ENCODE measurements around the gene SLC1A2.

SLC1A2 gene

DNA sequence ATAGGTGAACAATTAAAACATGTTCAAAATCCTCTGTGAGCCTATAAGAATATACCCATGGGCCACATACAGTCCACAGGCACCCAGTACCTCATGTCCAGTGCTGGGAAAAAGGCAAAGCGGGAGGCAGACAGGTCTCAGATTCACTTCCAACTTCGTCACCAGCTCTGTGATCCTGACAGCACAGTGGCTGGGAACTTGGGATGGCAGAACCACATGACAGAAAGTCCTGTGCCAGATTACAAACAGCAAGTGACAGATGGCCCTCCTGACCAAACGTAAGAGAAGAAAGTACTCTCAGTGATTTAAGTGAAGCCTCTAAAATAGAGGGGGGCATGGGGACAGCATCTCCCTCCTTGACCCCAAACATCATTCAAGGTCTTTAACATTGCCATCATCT, 5.8 kb downstream of the SLC1A2 start:
- no peak for DNase-seq (ENCODE audit: low read depth)

GRCh38 chr11:35412285-35412684, 7.1 kb downstream of the SLC1A2 start:
- DNase-seq (ENCODE audit: low read depth) = no peak

DNA sequence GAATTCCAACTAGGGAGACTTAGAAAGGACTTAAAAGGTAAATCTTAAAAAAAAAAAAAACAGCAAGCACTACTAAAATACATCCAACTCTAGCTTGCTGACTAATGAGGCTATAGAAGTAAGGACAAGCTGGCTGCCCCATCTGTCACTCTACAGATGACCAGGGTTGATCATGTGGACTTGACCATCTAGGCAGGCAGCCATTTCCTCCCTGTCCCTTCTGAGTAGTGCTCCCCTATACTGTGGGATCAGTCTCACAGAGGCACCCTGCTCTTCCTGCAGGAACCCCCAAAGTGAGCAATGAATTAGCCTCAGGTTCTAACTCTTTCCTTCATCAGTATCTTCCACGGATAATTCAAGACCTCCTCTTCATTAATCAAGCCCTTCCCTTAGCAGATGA, 12.3 kb downstream of the SLC1A2 start:
- DNase-seq (ENCODE audit: low read depth) = no peak

DNA sequence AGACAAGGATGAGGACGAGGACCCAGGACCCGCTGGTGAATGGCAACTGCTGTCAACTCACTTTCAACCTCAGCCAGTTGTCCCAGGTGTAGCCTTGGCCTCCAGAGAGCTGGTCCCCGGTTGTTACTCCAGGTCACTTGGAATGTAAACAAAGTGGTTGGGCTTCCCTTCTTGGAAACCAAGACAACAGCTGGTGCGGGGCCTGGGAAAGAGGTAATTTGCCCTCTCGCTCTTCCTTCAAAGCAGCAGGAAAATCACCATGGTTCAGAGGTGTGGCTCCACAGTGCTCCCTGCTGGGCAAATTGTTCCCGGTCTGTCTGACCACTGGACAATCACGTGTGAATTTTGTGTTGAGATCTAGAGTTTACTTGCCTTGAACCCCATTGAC, 15.0 kb downstream of the SLC1A2 start:
- no peak for DNase-seq (ENCODE audit: low read depth)

- no peak for DNase-seq (ENCODE audit: low read depth)
Observed at GRCh38 chr11:35403765-35404387, 15.5 kb downstream of the SLC1A2 start.

GRCh38 chr11:35402751-35403660, 16.4 kb downstream of the SLC1A2 start:
- no peak for DNase-seq (ENCODE audit: low read depth)

DNA sequence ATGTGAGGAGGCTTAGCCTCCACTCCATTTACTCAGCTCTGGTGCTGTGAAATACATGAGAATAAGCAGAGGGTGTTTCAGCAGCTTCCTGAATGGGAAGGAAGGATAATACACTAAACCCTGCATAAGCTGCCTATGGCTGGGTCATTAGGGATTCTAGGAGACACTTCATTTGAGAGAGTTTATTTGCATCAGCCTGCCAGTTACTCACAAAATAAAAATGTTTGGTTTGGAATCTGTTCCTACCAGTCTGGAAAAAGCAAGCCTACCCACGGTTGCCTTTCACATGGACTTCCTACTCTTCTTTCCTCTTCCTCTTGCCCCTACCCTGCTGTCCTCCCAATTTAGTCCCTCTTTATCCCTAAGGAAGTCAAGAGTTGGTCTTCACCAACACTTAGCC, 20.5 kb downstream of the SLC1A2 start:
- no peak for DNase-seq (ENCODE audit: low read depth)

GRCh38 chr11:35394941-35395340, 24.4 kb downstream of the SLC1A2 start:
- DNase-seq (ENCODE audit: low read depth) = no peak

GRCh38 chr11:35393098-35393497, 26.3 kb downstream of the SLC1A2 start:
- no peak for DNase-seq (ENCODE audit: low read depth)

DNA sequence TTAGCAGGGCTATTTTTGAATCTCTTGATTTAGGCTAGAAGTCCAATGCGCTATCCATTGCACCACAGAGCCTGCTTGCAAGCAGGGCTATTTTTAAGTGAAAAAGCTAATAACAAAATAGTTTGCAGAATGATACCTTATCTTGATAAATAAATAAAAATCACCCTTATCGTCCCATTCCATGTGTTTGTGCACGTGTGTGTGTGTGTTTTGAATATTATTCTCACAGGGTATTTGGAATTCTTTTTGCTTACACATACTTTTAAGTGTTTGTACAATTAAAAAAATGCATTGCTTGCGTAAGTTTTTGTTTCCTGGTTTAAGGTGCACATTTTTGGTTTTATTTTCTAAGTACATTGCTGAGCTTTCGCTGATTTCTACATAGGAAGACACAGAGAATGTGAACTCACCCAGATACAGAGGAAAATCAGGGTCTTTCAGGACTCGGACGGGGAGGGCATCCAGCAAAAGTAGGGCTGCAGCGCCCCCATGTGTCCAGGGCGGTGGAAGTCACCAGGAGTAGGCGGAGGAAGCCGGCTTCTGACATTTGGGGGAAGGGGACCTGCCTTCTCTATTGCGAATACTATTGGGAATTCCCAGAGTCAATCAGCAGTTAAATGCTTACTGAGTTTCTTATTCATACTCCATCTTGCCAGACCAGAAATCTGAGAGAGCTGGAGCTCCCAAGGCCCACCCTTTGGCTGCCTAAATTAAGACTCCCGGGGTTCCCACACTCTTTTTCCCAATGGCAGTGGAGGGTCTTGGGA, 27.3 kb downstream of the SLC1A2 start:
- peak; percentile 80 for DNase-seq (ENCODE audit: low read depth)

DNA sequence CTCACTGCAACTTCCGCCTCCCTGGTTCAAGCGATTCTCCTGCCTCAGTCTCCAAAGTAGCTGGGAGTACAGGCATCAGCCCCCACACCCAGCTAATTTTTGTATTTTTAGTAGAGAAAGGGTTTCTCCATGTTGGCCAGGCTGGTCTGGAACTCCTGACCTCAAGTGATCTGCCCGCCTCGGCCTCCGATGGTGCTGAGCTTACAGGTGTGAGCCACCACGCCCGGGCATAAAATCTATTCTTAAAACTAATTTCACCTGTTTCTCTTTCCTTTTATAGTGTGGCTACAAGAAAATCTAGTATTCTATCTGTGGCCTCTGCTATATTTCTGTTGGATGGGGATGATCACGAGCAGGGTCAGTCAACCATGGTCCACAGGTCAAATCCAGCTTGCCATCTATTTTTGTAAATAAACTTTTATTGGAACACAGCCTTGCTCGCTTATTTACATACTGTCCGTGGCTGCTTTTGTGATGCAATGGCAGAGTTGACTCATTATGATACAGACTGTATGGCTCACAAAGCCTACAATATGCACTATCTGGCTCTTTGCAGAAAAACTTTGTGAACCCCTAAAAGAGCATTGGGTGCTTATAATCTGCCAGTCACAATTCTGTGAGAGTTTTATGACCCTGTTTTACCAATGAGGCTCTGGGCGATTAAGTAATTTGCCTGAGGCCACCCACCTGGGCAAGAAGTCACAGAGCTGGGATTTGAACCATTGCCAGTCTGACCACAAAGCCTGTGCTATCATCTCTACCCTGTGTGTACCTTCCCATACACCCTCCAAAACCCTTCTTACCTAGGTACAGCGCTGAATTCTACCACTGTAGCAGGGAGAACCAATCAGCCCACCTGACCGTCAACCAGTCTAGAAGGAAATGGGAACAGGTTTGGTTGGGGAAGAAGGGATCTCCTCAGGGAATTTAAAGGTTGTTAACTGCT, 28.3 kb downstream of the SLC1A2 start:
- no peak for DNase-seq (ENCODE audit: low read depth)

GRCh38 chr11:35389897-35390465, 29.4 kb downstream of the SLC1A2 start:
- DNase-seq (ENCODE audit: low read depth) = no peak

DNA sequence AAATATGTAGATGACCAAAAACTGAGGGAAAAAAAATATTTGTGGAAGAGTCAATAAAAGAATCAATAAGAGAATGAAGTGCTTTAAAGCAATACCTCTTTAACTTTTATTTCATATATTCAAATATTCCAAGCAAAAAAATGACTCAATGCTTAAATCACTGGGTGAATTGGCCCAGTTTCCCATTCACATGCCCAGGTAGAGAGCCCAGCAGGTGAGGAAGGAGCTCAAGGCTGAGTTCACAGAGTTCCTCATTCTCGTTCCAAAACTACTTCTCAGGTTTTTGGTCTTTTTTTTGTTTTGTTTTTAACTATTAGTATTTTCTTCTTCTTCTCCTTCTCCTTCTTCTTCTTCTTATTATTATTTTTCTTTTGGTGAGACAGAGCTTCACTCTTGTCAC, 30.2 kb downstream of the SLC1A2 start:
- DNase-seq (ENCODE audit: low read depth) = no peak

- DNase-seq (ENCODE audit: low read depth) = no peak
Observed at GRCh38 chr11:35388061-35388460, 31.3 kb downstream of the SLC1A2 start.

DNA sequence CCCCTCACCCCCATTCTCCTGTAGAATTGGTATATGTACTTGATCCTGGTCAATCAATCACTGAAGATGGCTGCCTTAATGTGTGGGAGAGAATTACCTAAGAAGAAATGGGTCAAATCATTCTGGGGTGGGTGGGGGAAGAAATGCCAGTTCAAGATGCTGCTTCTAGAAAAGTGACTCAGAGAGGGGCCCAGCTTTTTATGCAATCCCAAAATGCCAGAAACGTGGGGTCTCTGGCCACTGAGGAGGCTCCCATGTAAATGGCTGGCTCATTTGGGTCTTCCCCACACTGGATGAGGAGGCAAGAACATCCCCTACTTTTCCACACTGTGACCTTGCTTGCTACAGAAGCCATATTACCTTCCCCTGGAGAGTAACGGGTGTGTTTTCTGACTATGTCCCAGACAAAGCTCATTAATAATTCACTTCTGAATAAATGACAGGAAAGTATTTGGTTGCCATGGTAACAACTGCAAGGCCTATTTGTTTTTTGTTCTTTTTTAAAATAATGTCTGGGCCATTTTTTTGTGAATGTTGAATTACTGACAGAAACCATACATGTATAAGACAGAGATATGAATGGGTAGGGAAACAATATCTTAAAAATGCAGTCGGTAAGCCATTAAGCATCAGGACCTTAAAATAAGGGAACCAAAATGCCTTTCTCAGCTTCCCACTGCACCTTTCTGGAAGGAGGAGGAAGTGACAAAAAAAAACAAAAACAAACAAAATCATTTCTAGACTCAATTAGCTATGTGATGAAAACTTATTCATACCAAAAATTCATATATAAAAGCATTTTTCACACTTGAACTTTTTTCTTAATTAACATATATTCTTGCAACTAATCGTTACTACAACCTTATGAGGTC, 32.0 kb downstream of the SLC1A2 start:
- no peak for DNase-seq (ENCODE audit: low read depth)

GRCh38 chr11:35383953-35384352, 35.4 kb downstream of the SLC1A2 start:
- DNase-seq (ENCODE audit: low read depth) = no peak

- DNase-seq (ENCODE audit: low read depth) = no peak
Observed at GRCh38 chr11:35381709-35382322, 37.5 kb downstream of the SLC1A2 start.

- DNase-seq (ENCODE audit: low read depth) = no peak
Observed at GRCh38 chr11:35380603-35381002, 38.8 kb downstream of the SLC1A2 start.

DNA sequence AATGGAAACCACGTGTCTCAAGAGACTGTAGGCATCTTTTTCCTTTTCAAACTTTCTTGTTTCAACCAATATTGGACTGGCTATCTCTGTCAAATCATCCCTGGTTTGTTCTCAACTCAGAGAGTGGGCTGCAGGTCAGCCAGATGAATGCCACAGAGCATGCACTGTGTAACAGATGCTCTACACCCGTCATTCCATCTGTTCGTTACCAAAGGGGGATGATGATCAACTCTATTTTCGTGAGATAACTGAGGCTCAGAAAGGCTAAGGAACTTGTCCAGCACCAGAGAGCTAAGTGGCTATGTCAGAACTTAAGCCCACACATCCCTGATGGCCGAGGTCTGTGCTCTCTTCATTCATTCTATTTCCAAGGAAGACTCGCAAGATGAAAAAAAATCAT, 42.1 kb downstream of the SLC1A2 start:
- no peak for DNase-seq (ENCODE audit: low read depth)

DNA sequence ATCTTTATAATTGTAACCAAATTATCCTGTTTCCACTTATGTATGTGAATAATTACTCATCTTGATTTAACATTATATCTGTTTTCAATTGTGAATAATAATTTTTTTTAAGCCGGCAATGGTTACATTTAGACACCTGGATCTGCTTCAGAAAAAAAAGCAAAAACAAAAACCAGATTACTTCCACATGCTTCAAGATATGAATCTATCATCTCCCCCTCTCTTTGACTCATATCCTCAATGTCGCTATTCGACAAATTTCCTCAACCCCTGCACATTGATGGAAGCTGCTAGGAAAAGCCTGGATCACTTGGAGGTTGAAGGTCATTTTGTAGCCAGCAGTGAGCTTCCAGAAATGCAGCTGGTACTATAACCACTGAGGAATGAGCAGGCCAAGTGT, 42.7 kb downstream of the SLC1A2 start:
- no peak for DNase-seq (ENCODE audit: low read depth)

All from stimulated activated CD8-positive, alpha-beta memory T cell treated with anti-CD3 and anti-CD28 coated beads, Interleukin-4, amount 100 ng/mL, for 24 hours (primary cell).